Activated CD8-positive, alpha-beta T cell treated with anti-CD3 and anti-CD28 coated beads for 36 hours (primary cell): Measurements from ENCODE around the gene KIF26B. TPM values are rescaled to one million over a fixed set of nuclear protein-coding genes. Genes with fewer than 3 reads are reported as not detected.

Experiments used
- ATAC-seq: fragments of 200-7000 bp; cut with Tn5 transposase; one replicate; pipeline ENCODE4 v1.10.0; 2021; ENCODE audit warnings: mild to moderate bottlenecking, moderate library complexity
- CTCF ChIA-PET: fragments of 350-600 bp; sonication (Branson Sonifier 250); formaldehyde crosslinking; loops from one replicate; lab custom pipeline; 2021; ENCODE audit warnings: antibody characterized with exemption; lab: Charles Lee
- POLR2A ChIA-PET: fragments of 350-600 bp; sonication (Branson Sonifier 250); formaldehyde crosslinking; loops from one replicate; lab custom pipeline; 2021; ENCODE audit warnings: antibody characterized with exemption; lab: Charles Lee
- DNase-seq: peaks from one replicate; pipeline ENCODE4 v3.0.0-alpha.2; 2020
- H3K27ac Mint-ChIP-seq: one replicate; pipeline ENCODE4 v1.8.0; 2021; ENCODE audit warnings: mild to moderate bottlenecking, mixed read lengths
- H3K27me3 Mint-ChIP-seq: one replicate; pipeline ENCODE4 v1.8.0; 2021; ENCODE audit warnings: mixed read lengths
- H3K36me3 Mint-ChIP-seq: one replicate; pipeline ENCODE4 v1.8.0; 2021; ENCODE audit warnings: low read depth, mixed read lengths
- H3K4me1 Mint-ChIP-seq: one replicate; pipeline ENCODE4 v1.8.0; 2021; ENCODE audit warnings: low read depth, mixed read lengths
- H3K4me3 Mint-ChIP-seq: one replicate; pipeline ENCODE4 v1.8.0; 2021; ENCODE audit warnings: mild to moderate bottlenecking, moderate library complexity, mixed read lengths
- H3K9me3 Mint-ChIP-seq: one replicate; pipeline ENCODE4 v1.8.0; 2021; ENCODE audit warnings: mixed read lengths
- intact Hi-C: fragments of 100-400 bp; cut with micrococcal nuclease; formaldehyde crosslinking; loops from one replicate; pipeline ENCODE4 v1.10.0; 2022
- total RNA-seq, 2 experiments: library from RNA; stranded (reverse); gene quantifications; one replicate each; pipeline ENCODE4 v1.2.3, GENCODE V29; 2021
- TF ChIP-seq, protein P1 (sequence below): fragments of 200-600 bp; IDR thresholded peaks from one replicate; pipeline ENCODE4 v1.8.0; 2022; ENCODE audit warnings: antibody characterized with exemption, mild to moderate bottlenecking

KIF26B gene
- total RNA-seq, 2 experiments from 2014 or later = 0.16 TPM

DNA sequence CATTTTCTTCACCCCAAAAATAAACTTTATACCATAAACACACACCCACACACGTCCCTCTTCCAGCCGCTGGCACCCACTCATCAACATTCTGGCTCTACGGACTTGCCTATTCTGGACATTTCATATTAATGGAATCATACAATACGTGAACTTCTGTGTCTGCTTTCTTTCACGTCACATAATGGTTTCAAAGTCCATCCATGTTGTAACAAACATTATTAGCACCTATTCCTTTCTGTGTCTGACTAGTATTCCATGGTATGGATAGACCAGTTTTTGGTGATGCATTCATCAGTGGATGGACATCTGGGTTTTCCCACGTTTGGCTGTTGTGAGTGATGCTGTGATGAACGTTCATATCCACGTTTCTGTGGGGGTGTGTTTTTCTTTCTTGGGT is 323.2 kb downstream of the KIF26B start:
- H3K27me3 Mint-ChIP-seq = no peaks in the 10 kb centered on the region
- DNase-seq (no peak), ATAC-seq (no peak)
- no peaks in the 10 kb centered on the region for H3K4me1 Mint-ChIP-seq
- H3K36me3 Mint-ChIP-seq = no peaks in the 10 kb centered on the region
- CTCF ChIA-PET = no interaction called here
- POLR2A ChIA-PET = no interaction called here
- H3K4me3 Mint-ChIP-seq = no peak overlapping the region
- intact Hi-C loops = no loop called here
- TF ChIP-seq, protein P1, sequence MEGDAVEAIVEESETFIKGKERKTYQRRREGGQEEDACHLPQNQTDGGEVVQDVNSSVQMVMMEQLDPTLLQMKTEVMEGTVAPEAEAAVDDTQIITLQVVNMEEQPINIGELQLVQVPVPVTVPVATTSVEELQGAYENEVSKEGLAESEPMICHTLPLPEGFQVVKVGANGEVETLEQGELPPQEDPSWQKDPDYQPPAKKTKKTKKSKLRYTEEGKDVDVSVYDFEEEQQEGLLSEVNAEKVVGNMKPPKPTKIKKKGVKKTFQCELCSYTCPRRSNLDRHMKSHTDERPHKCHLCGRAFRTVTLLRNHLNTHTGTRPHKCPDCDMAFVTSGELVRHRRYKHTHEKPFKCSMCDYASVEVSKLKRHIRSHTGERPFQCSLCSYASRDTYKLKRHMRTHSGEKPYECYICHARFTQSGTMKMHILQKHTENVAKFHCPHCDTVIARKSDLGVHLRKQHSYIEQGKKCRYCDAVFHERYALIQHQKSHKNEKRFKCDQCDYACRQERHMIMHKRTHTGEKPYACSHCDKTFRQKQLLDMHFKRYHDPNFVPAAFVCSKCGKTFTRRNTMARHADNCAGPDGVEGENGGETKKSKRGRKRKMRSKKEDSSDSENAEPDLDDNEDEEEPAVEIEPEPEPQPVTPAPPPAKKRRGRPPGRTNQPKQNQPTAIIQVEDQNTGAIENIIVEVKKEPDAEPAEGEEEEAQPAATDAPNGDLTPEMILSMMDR = no peak
- H3K9me3 Mint-ChIP-seq = no peaks in the 10 kb centered on the region
- H3K27ac Mint-ChIP-seq = no peak overlapping the region

DNA sequence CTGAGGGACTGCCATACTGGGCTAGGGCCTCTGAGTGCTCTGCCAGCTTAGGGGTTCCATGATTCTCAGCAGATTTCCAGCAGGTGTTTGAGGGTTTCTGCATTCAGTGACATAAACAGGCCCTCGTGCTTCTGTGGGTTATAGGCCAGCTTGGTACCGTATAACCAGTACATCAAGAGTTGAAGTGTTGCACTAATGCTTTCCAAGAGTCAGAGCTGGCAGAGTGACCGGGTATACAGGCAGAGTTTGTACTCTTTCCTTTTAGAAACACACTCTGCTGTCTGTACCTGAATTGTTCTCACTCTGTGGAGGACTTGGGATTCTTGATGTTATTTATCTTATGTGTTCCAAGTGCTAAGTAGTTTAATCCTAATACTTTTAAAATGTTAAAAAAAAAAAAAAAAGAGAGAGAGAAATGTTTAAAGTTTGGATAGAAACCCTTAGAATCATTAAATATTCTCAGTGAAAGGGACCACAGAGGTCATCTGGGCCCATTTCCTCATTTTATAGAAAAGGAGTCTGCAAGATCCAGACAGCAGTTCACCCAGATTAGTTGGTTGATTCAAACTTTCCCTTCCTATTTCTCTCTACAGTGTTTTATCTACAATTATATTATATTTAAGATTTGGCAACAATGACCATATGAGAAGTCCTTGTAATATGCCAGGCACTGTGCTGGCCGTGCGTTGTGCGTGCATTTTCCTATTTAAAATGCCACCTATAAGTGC is 325.8 kb downstream of the KIF26B start:
- CTCF ChIA-PET = interaction anchor here (1.5 kb wide), 1 partner anchor 11 kb away, joined by 4 read pairs; no protein-coding TSS in a partner anchor
- no peak for ATAC-seq
- no peak overlapping the region for H3K27ac Mint-ChIP-seq

GRCh38 chr1:245481261-245481660 is 326.5 kb downstream of the KIF26B start:
- H3K27ac Mint-ChIP-seq = no peak overlapping the region
- H3K4me3 Mint-ChIP-seq = no peak overlapping the region
- ChIA-PET CTCF (interaction anchor here (1.5 kb wide), 1 partner anchor 11 kb away, joined by 4 read pairs; no protein-coding TSS in a partner anchor), POLR2A (no interaction called here)
- intact Hi-C loops = no loop called here
- H3K27me3 Mint-ChIP-seq = no peaks in the 10 kb centered on the region
- H3K9me3 Mint-ChIP-seq = no peaks in the 10 kb centered on the region
- DNase-seq = no peak
- no peaks in the 10 kb centered on the region for H3K4me1 Mint-ChIP-seq
- TF ChIP-seq, protein P1 = no peak
- ATAC-seq = no peak
- no peaks in the 10 kb centered on the region for H3K36me3 Mint-ChIP-seq

More for the DNA sequence above, 325.8 kb downstream of the KIF26B start:
- H3K4me1 Mint-ChIP-seq = no peaks in the 10 kb centered on the region
- intact Hi-C loops = no loop called here
- DNase-seq = no peak
- H3K27me3 Mint-ChIP-seq = no peaks in the 10 kb centered on the region
- no peak overlapping the region for H3K4me3 Mint-ChIP-seq
- no peaks in the 10 kb centered on the region for H3K9me3 Mint-ChIP-seq
- POLR2A ChIA-PET = no interaction called here
- no peaks in the 10 kb centered on the region for H3K36me3 Mint-ChIP-seq
- TF ChIP-seq, protein P1 = no peak

GRCh38 chr1:245483247-245483646 is 328.5 kb downstream of the KIF26B start:
- ChIA-PET POLR2A (interaction anchor here (0.5 kb wide), 1 partner anchor 1564 kb away, joined by 3 read pairs; no protein-coding TSS in a partner anchor), CTCF (interaction anchor here (1.1 kb wide), 1 partner anchor 330 kb away, joined by 3 read pairs; no protein-coding TSS in a partner anchor)
- ATAC-seq = no peak
- intact Hi-C loops = no loop called here
- Mint-ChIP-seq H3K4me3 (no peak overlapping the region), H3K9me3 (no peaks in the 10 kb centered on the region), H3K36me3 (no peaks in the 10 kb centered on the region), H3K27me3 (no peaks in the 10 kb centered on the region), H3K4me1 (no peaks in the 10 kb centered on the region), H3K27ac (no peak overlapping the region)
- TF ChIP-seq, protein P1 = no peak
- no peak for DNase-seq

DNA sequence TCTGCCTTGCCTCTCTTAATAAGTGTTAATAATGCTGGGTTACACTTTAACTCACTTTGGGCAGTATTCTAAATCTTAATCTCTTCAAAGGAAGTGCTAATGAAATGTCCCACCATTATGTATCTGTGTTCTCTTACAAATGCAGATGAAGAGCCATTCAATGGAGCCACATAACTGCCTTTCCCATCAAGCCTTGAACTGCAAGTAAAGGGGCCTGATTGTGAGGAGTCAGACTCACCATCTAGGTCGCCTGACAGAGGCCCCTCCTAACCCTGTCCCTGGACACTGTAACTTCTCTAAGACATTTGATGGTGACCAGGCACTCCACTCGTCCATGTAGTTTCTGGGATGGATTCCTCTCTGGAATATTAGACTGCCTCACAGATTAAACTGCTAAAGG is 329.4 kb downstream of the KIF26B start:
- no peaks in the 10 kb centered on the region for H3K27me3 Mint-ChIP-seq
- ChIA-PET POLR2A (no interaction called here), CTCF (interaction anchor here (1.1 kb wide), 1 partner anchor 331 kb away, joined by 3 read pairs; no protein-coding TSS in a partner anchor)
- no peak overlapping the region for H3K4me3 Mint-ChIP-seq
- intact Hi-C loops = no loop called here
- ATAC-seq = no peak
- H3K9me3 Mint-ChIP-seq = no peaks in the 10 kb centered on the region
- TF ChIP-seq, protein P1 = no peak
- no peaks in the 10 kb centered on the region for H3K4me1 Mint-ChIP-seq
- H3K36me3 Mint-ChIP-seq = no peaks in the 10 kb centered on the region
- no peak for DNase-seq
- no peak overlapping the region for H3K27ac Mint-ChIP-seq
